GM12865 (cell line): ENCODE results near the gene ACTR2.

Experiments
- DNase-seq: peaks from one replicate; pipeline ENCODE4 v3.0.0; 2010; ENCODE audit warnings: low read depth
- H3K4me3 ChIP-seq: 2 replicates; pipeline ENCODE4 v1.5.1; 2011; ENCODE audit warnings: mild to moderate bottlenecking, low read depth, low read length, control low read depth
- TF ChIP-seq, protein P1 (sequence below): IDR thresholded peaks from 2 replicates; pipeline ENCODE4 v1.5.1; 2011; ENCODE audit warnings: low read length, control low read depth, low read depth, inconsistent platforms; ENCODE audit not compliant: insufficient read depth; ENCODE audit errors: missing control alignments

ACTR2 gene

DNA sequence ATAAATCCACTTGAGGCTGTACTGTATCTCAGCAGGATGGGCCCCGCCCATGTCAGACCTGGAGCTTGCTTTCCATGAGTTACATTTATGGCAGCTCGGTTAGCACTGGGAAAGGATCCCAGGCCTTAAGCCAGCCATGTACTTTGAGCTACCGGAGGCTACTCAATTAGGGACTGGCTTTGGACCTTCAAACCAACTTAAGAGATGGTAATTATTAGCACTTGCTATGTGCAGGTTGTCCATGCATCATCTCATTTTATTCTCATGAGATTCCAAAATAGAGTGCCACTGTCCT lies 64.4 kb downstream of the ACTR2 start:
- TF ChIP-seq, protein P1, sequence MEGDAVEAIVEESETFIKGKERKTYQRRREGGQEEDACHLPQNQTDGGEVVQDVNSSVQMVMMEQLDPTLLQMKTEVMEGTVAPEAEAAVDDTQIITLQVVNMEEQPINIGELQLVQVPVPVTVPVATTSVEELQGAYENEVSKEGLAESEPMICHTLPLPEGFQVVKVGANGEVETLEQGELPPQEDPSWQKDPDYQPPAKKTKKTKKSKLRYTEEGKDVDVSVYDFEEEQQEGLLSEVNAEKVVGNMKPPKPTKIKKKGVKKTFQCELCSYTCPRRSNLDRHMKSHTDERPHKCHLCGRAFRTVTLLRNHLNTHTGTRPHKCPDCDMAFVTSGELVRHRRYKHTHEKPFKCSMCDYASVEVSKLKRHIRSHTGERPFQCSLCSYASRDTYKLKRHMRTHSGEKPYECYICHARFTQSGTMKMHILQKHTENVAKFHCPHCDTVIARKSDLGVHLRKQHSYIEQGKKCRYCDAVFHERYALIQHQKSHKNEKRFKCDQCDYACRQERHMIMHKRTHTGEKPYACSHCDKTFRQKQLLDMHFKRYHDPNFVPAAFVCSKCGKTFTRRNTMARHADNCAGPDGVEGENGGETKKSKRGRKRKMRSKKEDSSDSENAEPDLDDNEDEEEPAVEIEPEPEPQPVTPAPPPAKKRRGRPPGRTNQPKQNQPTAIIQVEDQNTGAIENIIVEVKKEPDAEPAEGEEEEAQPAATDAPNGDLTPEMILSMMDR, result no peak
- DNase-seq, result no peak
- H3K4me3 ChIP-seq, result no peak overlapping the region

DNA sequence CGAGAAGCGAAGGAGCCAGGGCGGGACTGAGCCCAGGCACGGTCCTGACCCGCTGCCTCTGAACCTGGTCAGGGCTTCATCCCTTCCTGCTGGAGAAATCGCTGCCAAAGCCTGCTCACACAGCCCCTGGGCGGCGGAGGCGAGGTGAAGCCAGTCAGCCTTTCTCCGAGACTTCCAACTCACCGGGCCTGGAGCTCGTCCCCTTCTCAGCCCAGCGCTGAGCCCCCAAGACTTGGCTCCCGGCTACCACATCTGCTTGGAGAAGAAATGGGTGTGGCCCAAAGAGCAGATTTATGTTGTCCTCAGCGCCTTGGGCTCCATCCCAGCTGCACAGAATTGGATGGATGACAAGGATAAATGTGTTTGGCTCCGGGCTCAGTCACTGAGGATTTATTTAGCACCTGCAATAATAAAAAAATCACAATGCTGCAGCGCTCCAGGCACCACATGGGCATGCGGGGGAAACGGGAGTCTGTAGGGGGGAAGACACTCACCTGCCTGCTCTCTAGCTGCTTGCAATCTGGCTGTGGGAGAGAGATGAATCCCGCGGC lies 64.9 kb downstream of the ACTR2 start:
- no peak for DNase-seq
- H3K4me3 ChIP-seq, result no peak overlapping the region
- TF ChIP-seq, protein P1, result no peak

DNA sequence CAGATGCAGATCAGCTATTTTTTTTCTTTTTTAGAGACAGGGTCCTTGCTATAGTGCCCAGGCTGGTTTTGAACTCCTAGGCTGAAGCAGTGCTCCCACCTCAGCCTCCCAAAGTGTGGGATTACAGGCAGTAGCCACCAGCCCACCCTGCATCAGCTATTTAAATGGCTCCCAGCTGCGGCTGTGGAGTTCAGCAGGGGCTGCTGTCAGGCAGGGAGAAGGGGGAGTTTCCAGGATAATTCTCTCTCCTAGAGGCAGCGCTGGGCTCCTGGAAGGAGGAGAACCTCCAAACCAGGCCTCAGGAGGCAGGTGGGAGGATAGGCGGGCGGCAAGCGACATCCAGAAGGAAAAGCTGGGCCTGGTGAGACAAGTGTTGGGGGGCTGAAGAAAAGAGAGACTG lies 65.7 kb downstream of the ACTR2 start:
- DNase-seq, result no peak
- no peak overlapping the region for H3K4me3 ChIP-seq
- TF ChIP-seq, protein P1, result no peak

DNA sequence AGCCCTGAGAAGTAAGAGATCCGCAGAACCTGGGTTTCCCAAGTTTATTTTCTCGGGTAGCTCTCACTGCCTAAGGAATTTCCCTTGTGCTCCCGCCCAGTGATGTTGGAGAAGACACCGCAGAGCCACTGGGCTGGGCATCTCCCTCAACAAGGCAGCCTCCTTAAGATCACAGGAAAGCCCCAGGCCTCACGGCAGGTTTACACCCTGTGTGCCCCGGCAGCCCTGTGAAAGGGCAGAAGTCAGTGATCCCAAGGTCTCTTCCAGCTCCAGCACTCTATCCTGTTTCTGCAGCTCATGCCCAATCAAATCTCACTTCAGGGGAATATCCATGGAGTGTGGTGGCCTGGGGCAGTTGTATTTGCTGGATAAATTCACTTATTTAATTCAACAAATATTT lies 66.5 kb downstream of the ACTR2 start:
- TF ChIP-seq, protein P1, result no peak
- no peak for DNase-seq

DNA sequence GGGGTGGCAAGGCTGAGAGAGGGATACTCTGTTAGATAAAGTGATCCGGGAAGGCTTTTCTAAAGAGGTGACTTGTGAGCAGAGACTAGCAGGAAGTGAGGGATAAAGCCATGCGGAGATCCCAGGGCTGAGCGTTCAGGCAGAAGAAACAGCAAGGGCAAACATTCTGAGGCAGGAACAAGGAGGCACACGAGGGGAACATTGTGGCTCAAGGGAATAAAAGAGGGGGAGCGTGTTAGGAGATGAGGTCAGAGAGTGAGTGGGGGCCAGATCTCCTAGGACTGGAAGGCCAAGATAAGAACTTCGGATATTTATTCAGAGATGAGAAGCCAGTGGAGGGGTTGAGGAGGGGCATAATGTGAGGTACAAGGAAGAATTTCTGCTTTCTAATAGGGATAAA lies 67.1 kb downstream of the ACTR2 start:
- DNase-seq, result no peak
- no peak overlapping the region for H3K4me3 ChIP-seq
- TF ChIP-seq, protein P1, result no peak

More for the DNA sequence above, 66.5 kb downstream of the ACTR2 start:
- no peak overlapping the region for H3K4me3 ChIP-seq

DNA sequence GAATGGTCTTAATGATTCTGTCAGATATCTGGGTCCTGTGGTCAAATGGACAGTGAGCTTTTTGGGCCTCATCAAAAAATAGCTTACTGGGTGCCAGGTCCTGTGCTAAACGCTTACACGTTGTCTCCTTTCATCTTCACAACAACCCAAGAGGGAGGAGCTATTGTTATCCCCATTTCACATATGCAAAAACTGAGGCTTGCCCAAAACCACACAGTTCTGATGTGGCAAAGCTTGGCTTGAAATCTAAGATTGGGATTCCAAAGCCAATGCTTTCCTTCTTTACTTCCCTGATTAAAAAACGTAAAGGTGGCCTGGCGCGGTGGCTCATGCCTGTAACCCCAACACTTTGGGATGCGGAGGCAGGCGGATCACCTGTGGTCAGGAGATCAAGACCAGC lies 69.3 kb downstream of the ACTR2 start:
- DNase-seq, result no peak
- TF ChIP-seq, protein P1, result no peak
- no peak overlapping the region for H3K4me3 ChIP-seq

DNA sequence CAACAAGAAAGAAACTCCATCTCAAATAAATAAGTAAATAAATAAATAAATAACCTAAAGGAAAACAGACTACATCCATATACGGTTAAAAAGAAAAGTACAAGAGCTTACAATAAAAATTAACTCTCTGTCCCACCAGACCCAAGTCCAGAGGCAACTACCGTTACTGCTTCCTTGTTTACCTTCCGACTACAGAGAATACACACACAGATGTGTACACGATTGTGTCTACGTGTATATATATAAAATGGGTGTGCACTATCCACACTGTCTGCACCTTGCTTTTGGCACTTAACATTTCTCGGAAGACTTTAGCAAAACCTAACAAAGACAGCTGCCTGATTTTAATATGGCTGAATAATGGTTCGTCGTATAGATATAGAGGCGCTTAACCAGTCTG lies 69.9 kb downstream of the ACTR2 start:
- TF ChIP-seq, protein P1, result no peak
- DNase-seq, result no peak
- H3K4me3 ChIP-seq, result no peak overlapping the region
